ENCODE results near the gene SDF2L1.

Gene SDF2L1

DNA sequence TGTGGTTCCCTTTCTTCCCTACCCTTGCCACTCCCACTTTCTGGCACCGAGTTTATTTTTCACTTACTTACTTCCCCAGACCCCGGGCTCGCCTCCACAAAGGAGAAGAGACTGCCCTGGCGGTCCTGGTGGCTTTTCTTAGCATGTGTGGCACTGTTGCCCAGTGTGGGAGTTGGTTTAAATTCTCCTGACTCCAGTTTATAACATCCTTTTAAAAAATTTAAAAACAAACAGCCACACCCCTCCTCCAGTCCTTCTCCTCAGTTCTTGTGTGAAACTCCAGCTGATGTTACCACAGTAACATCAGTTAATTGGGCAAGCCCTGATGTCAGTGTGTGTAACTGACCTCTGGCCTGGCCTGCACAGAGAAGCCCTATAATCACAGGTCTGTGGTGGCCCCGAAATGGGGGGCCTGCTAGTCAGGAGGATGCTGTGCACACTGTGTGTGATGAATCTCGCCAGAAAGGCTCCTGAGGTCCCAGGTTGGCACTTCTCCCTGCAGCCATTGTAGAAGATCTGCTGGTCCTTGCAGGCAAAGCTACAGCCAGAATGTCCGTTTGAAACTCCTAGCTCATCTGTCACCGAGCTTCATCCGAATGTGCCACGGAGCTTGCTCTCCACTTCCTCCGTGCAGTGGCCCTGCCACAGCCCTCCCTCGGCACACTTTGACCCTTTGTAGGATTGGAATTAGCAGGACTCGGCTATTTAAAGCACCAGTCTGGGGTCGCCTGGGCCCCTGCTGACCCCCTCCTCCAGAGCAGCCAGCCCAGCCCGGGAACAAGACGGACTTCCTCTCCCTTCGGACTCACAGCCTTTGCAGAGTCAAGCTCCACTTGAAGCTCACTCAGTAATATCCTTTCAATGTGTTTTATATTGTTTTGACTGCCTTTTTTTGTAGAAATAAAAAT is 19.8 kb upstream of the SDF2L1 start:
- DNase-seq: no peak

DNA sequence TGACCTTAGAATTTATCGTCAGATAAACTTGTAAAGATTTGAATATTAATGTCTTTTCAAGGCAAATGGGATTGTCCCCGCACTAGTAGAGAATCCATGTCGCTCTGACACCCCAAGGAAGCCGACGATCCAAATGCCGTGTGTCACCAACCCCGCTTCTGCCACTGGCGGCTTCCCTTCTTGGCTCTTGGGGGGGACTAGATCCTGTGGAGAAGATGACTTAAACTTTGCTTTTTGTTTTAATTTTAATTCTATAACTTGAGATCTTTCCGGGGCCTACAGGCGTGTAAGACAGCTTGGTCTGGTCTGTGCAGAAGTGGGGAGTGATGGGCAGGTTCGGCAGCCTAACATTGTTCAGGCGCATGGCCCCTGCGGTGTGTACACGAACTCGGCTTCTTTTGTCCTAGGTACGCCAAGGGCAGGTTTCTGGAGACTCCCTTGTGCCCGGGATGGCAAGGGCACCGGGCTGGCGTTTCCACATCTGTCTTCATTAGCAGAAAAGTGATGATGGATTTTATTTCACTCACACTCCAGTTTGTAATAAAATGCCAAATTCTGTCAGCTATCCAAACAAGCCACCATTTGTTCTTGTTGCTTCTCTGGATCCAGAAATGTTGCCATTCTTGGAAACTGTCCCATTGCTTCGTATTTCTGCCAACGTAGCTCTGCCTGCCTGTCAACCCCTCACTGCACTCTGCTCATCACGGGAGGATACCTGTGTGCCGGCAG is 19.0 kb upstream of the SDF2L1 start:
- DNase-seq: no peak

DNA sequence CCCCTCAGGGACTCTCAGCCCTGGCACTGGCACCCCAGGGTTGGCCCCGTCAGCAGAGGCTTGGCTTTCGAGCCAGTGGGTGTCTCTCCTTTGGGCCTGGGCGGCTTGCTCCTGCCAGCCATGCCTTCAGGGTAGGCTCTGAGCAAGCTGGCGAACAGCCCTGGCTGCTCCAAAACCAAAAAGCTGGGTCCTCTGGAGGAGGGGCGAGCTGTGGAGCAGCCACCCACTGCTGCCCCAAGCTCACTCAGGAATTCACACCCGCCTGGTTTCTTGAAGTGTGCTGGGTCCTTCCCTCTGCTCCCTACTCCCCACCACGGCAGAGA is 18.5 kb upstream of the SDF2L1 start:
- DNase-seq: no peak

DNA sequence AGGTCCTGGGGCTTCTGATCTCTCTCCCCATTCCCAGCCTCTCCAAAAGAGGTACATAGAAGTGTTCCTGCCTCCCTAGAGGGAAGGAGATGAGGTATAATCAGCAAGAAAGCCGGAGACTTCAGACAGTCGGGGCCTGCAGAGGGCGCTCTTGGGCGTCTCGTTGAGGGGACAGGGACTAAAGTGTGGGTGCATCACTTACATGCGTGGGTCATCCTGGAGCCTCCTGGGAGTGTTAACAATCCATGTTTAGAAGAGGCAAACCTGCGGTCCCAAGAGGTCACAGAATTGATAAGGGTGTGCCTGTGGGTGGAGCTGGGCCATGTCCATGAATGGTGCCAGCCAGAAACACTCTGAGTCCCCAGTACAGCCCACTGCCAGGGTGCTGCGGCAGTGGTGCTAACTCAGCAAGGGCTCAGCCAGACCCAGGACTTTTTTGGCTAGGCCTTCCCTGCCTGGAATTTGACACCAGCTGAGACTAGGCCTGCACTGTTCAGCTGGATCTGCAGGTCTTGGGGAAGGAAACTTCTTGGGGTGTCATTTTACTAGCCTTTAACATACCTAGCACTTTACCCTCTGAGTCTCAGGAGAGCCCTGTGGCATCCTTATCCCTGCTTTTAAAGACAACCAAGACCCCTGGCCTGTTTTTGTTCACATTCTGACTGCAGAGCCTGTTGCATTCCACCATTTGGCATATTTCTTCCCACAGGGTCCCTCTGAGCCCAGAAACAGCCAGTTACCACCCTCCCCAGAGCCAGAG is 17.8 kb upstream of the SDF2L1 start:
- DNase-seq: no peak

DNA sequence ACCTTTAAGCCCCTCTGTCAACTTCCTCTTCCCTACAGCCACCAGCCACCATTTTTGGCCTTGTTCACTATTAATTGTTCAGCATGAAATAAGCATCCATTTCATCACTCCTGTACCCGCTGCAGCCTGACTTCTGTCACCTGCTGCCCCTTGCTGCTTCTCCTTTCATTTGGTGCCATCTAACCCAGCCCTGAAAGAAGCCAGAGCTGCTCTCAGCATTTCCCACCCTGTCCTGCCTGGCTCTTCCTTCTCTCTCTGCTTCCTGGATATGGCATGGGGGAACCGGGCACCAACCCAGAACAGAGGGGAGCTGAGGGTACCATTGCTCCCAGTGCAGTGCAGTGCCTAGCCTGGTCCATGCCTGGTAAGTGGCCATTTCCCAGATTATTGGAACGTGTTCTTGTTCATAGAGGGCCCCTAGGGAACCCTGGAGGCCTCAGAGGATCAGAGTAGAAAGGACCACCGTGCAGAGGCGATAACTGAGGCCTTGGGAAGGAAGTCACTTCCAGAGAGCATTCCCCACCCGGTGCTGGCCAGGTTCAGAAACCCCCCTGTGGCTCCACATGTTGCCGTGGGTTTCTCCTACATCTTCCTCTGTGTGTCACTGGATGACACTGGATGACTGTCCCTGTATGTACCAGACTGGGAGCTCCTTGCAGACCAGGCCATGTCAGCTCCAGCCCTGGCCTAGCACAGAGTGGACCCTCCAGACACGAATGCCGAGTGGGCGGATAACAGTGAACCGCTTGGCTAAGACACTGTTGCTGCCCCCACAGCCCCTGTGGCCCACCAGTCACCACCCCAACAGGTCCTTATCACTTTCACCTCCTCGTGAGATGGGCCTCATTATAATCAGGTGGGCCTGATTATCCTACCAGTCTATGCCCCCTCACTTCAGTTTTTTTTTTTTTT is 17.0 kb upstream of the SDF2L1 start:
- DNase-seq: no peak

DNA sequence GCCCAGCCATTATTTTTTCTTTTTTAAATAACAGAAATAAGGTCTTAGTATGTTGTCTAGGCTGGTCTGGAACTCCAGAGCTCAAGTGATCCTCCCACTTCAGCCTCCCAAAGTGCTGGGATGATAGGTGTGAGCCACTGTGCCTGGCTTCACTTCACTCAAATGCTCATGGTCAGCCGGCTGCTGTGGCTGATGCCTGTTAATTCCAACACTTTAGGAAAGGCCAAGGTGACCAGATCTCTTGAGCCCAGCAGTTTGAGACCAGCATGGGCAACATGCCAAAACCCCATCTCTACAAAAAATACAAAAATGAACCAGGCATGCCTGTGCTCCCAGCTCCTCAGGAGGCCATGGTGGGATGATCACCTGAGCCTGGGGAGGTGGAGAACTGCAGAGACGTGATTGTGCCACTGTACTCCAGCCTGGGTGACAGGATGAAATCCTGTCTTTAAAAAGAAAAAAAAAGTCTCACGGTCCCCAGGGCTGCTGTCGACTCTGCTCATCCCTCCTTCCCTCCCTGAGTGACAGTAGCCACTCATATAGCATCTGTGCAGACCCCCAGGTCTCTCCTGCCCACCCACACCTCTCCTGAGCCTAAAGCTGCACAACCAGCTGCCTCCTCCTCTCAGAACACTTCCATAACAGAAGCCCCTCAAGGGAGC is 15.9 kb upstream of the SDF2L1 start:
- no peak for DNase-seq

DNA sequence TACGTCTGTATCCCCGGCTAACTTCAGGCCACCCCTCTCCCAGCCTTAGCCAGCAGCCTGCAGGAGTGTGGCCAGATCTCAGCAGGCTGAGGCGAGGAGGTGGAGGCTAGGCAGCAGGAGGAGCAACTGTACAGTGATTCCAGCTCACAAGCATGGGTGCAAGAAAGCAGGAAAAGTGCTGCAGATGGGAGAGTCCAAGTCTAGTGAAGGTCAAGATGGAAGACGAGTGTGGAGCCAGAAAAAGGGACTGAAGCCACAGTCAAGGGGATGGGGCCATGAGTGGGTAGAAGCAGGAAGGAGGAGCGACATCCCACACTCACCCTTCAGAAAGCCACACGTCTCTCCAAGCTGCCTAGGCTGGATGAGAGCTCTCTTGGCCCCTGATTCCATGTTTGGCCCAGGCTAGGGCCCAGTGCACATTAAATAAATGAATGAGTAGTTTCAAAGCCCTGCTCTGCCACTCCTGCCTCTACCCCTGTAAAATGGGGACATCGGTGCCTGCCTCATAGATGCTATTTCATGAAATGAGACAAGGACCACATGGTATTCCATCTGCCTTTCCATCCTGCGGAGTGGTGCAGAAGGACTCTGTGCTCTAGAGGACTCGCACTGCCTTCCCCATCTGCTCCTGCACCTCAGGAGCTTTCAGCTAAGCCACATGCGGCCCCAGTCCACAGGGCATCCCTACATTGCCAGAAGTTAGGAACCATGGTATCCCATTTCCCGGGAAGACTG is 15.2 kb upstream of the SDF2L1 start:
- no peak for DNase-seq

DNA sequence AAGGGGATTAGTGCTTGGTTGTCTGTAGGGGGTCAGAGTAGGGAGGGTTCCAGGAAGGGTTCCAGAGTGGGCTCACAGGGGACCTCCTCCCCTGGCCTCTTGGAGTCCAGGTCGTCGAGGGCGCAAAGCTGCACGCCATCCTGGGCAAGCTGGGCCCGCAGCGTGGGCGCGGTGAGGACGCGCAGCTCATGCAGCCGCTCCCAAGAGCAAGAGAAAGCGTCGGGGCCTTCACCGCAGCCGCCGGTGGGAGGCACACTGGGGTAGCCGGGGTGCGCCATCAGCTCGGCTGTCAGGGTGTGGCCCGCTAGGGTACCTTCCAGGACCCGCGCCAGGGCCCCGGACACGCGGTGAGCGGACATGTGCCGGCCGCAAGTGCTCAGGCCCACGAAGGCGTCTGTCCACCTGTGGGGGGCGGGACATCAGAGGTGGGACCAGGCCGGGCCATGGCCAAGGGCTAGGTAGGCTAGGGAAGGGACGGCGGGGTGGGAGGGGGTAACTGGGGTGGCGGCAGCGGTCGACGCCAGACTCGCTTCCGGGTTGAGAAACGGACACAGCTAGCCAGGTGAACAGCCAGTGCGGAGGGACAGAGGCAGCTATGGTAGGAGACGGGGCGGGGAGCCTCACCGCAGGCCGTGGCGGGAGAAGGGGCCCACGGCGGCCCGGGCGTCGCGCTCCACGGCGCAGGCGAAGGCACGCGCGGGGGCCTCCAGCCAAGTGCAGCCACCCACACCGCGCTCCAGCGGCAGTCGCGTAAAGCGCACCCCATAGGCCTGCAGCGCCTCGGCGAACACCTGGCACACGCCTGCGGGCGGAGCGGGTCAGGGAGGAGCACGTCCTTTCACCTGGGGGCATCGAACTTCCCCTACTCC is 13.5 kb upstream of the SDF2L1 start:
- DNase-seq: no peak

DNA sequence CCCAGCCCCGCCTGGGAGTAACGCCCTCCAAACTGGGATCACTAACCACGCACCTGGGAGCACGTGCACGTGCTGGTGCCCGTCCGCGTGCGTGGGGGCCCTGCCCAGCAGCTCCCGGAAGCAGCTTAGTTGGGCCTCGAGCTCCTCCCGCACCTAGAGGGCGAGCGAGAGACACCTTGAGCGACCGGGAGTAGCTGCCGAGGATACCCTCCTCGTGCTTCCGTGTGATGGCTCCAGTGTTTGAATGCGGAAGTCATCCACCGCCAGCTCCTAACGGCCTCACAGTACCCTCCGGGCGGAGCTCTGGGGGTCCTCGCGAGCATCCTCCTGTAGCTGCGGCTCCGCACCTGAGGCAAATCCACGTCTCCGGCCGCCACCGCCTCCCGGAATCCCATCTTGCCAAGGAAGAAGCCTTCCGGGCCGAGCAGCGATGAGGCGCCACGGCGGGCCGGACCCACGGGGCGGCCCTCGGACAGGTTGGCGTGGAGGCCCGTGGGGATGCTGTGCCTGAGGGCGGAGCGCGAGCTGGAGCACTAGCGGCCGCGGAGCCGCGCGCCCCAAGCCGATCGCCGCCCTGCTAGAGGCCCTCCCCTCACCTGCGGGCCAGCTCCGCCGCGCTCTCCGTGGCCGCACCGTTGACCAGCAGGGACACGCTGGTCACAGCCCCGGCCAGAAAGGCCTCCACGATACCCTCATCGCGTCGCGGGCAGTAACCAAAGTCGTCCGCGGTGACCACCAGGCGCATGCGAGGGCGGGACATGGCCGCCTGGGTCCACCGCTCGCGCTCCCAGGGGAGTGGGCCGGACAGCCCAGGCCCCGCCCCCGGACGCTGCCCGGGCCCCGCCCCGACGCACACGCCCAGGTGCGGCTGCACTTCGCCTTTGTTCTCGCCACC is 12.6 kb upstream of the SDF2L1 start, which contains the start of gene YDJC:
YDJC (minus strand) TSS at position 768 of the 895 bp plus-strand sequence; CDS start at position 760, 8 bp downstream.
- DNase-seq: peak; percentile 91

DNA sequence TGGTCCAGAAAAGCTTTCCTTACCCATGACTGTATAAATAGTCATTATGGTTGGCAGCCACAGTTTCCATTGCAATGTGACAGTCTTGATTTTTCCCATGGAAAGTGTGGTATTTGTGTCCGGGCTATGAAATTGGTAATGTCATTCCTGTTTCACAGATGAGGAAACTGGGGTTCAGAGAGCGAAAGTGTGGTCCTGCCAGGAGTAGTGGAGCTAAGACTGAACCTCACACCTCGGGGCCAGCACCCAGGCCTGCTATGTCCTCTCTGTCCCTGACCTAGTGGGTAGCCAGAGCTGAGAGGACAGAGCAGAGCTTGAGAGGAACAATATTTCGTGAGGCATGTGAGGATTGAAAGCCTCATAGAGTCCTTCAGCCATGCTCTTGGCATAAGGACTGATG is 11.1 kb upstream of the SDF2L1 start:
- no peak for DNase-seq

DNA sequence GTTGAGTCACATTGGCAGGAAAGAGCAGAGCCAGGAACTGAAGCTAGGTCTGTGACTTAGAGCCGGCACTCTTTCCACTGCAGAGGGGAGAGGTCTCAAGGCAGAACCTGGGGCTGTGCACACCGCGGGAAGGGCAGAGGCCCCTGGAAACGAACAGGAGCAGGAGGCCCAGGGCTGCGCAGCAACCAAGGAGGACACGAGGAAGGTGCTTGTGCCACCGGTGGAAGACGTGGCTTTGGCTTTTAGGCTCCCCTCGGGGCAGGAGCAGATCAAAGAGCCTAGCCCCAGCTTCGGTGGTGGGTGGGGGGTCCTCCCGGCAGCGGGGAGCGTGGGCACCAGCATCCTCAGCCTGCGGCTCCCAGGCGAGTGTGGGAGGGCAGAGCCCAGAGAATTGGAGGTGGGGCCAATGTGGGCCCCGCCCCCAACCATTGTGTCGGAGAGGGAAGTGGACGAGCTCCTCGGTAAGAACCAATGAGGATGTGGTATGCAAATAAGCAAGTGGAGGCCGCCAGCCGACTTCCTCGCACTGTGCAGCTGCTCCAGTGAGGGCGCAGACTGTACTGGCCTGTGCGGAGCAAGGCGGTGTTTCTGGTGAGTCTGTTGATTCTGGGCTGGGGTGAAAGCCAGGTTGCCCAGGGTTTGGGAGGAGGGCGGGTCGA is 9.7 kb upstream of the SDF2L1 start, which contains the start of gene CCDC116:
CCDC116 (plus strand) TSS at position 524 of the 659 bp plus-strand sequence. CDS start 422 bp downstream, outside the sequence.
- DNase-seq: no peak

DNA sequence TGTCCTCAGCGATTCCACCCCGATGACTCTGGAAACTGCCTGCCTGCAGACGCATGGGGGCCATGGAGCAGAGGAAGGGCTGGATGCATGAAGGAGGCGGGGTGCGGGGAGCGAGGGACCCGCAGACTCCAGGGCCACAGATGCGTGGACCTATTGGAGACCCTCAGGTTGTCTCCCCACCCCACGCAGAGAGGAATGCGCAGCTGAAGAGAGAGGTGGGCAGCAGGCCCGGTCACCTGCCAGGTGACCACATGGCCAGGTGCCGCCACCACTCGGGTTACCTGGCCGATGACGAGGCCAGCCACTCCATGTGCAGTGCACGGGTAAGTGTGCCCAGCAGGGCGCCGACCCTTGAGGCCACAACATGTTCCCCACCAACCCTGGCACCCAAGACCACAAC is 9.2 kb upstream of the SDF2L1 start:
- no peak for DNase-seq

DNA sequence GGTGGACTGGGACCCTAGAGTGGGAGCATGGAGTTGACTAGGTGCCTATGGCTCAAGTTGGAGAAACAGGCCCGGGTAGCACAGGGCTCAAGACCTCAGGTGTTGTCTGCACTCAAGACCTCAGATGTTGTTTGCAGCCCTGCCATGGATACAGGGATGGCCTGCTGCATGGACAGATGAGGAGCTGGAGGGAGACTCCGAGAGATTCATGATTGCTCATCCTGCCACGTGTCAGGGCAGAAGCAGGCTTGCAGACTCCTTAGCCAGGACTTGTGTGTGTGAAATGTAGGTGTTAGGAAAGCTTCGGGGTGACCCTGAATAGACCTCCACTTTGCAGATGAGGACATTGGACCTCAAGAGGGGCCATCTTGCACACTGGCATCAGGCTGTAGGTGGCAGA is 8.6 kb upstream of the SDF2L1 start:
- no peak for DNase-seq

DNA sequence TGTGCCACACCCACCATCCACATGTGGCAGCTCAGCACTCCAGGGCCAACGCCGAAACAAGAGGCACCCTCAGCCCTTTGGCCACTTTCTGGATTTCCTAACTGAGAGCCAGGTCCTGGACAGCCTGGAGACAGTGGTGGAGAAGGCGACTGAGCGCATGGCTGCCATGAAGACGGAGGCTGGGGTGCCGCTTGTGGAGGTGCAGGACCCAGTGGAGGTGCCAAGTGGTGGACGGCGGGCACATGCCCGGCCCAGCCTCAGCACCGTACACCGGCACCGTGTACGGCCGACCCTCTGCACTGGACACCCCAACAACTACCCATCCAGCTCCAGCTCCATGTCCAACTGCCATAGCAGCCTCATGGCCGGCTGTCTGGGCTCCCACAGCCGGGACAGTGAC is 8.0 kb upstream of the SDF2L1 start:
- no peak for DNase-seq

DNA sequence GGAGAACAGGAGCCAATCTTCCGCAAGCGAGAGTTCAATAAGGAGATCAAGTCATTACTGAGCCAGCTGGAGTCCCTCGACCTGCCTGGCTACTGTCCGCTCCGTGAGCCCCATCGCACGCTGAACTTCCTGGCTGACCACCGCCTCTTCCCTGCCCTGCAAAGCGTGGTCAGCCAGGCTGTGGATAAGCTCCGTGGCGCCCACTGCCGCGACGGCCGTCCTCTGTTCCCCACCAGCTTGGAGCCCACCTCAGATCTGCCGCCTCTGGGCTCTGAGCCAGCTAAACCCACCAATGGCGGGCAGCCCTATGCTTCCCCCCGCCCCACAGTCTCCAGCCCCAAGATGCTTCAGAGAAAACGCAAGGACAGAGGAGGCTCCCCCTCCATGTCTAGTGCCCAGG is 7.3 kb upstream of the SDF2L1 start:
- DNase-seq: no peak

DNA sequence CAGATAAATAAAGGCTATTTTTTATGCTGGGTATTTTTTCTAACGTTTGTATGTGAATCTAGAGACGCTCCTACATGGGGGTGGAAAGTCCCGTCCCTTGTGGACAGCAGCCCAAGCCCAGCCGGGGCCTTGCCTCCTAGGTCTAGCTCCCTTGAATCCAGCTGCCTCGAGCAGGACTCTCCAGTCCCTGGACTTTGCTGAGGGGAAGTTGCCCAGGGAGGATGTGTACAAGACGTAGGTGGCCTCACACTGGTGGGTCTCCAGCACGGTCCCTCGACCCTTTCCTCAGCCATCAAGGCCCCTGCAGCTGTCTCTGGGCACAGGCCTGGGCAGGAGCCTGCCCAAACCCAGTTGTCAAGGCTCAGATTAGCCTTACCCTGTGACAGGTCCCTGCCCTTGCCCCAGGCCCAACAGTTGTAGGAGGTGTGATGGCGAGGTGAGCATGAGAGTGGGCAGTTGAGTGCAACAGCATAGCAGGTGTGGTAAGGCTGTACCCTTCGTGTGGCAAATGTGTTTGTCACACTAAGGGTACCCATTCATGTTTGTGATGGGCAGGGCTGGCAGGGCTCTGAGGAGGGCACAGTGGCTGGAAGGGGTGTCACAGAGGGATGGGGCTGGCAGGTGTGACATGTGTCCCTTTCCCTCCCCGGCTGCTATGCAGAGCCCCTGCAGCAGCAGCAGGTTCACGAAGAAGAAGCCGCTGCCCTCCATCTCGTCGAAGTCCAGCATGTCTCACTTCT is 6.2 kb upstream of the SDF2L1 start:
- DNase-seq: no peak

DNA sequence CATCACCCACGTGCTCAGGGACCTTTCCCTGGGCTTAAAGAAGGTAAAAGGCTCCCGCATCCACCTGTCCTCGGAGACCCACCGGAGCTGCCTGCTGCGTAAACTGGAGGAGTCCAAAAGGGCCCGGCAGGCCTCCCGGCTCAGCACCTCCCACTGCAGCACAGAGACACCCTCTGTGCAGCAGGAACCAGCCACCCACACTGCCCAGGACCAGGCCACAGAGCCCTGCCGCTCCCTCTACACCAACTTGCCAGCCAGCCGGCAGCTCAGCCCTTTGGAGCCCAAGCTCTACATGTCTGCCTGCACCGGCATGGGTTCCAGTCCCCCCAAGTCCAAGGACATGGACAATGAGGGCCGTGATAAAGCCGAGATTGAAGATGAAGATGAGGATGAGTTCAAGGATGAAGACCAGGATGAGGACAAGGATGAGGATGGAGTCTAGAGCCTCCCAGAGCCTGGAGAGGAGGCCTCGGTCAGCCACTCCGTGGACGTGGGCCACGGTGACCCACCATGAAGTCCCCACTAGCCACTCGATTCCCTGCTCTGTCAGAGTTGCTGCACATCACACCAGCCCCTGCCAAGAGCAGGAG is 5.4 kb upstream of the SDF2L1 start:
- DNase-seq: no peak
